VCaP (cell line): Measurements from ENCODE around the gene IFNE.

Experiments used
- H3K27ac ChIP-seq: fragments of 450-650 bp; 2 replicates; pipeline ENCODE4 v1.5.1; 2017
- TF ChIP-seq, protein P1 (sequence below): fragments of 450-650 bp; conservative IDR thresholded peaks from 2 replicates; pipeline ENCODE4 v1.5.1; 2017; ENCODE audit warnings: mild to moderate bottlenecking, moderate library complexity

IFNE gene

DNA sequence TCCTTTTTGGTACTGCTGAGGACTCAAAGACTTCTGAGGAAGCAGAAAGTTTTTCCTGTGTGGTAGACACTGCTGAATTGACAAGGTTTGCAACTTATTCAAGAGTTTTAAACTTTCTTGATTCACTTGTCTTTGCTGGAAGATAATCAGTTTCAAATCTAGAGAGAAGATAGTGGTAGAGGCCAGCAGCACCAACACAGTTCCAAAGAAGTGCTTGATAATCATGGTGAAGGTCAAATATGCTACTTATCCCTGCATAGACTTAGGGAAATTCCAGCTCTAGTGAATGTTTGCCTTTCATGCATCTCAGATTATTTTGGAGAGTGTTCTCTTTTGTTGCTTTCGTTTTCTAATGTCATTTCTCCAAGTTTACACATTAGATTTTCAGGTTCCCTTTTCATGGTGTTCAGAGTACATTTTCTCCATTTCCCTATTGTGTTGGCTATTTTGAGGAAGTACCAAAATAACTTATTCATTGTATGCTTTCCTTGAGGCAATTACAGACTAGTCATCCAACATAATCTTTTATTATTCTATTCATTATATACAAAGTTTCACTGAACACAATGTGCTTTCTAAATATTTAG, 550 bp downstream of the IFNE start:
- TF ChIP-seq, protein P1, sequence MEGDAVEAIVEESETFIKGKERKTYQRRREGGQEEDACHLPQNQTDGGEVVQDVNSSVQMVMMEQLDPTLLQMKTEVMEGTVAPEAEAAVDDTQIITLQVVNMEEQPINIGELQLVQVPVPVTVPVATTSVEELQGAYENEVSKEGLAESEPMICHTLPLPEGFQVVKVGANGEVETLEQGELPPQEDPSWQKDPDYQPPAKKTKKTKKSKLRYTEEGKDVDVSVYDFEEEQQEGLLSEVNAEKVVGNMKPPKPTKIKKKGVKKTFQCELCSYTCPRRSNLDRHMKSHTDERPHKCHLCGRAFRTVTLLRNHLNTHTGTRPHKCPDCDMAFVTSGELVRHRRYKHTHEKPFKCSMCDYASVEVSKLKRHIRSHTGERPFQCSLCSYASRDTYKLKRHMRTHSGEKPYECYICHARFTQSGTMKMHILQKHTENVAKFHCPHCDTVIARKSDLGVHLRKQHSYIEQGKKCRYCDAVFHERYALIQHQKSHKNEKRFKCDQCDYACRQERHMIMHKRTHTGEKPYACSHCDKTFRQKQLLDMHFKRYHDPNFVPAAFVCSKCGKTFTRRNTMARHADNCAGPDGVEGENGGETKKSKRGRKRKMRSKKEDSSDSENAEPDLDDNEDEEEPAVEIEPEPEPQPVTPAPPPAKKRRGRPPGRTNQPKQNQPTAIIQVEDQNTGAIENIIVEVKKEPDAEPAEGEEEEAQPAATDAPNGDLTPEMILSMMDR = no peak
- H3K27ac ChIP-seq = no peak overlapping the region

DNA sequence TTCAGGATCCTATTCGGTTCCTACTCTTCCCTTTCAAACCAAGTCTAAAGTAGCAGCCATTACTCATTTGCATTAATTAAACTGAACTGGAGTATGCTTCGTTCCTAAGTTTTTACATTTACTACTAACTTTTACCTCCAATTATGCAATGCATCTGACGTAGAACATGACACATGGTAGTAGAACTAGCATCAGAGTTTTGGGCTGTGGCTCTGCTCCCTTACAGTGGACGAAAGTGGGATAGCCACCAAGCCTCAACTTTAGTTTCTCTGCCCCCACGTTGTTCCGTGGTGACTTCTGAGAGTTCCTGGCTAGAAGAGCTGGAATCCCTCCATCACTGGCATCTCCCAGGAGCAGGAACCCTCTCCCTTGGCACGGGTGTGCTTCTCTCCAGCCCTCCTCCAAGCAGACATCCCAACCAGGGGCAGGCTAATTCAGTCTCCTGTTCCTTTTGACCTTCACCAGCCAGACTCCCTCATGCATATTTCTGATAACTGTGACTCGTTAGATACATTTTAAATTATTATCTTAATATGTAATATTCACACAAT, 2.9 kb downstream of the IFNE start:
- no peak overlapping the region for H3K27ac ChIP-seq
- TF ChIP-seq, protein P1 = no peak

DNA sequence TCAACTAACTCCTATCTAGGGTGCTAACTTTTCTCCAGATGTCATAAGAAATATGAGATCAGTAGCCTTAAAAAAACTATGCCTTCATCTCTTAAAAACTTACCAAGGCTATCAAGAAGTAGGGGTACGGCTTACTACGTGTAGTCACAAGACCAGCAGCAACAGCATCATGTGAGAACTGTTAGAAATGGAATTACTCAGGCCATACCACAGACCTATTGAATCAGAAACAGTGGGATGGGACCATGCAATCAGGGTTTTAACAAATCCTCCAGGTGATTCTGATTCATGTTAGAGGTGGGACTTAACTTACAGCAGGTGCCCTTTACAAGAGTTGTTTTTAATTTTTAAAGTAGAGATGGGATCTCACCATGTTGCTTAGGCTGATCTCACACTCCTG, 4.6 kb downstream of the IFNE start:
- TF ChIP-seq, protein P1 = no peak
- H3K27ac ChIP-seq = no peak overlapping the region

DNA sequence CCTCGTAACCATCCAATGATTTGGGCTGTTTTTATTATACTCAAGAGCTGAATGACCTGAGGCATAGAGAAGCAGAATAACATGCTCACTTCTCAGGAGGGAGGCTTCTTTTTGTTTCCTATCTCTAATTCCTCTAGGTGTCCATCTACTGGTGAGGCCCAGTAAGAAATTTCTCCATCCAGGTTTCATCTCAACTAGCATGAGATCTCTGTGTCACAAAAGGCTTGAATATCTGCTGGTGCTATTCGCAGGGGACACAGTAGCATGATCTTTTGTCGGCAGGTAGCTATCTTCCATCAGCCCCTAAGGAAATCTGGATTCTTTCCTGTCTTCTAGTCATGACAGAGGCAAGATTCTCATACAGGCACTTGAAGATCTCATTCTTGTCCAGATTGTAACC, 8.9 kb downstream of the IFNE start:
- TF ChIP-seq, protein P1 = peak; percentile 42; the same call in 1 of the 2 replicates

DNA sequence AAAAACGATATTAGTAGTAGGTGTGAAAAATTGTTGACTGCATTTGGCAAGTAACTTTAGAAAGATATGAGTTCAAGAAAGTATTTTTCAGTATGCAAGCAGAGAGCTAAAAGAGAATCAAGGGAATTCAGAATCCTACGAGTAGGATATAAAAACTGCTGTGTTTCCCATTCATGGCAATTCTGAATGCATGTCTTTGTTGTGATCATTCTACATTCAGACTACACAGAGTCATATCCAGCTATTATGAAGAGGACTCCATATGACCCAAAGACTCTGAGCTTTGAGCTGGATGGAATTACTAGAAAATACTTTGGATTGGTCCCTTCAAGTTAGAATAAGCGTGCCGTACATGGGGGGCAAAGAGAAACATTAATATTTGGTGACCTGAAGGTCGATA, 12.0 kb downstream of the IFNE start:
- TF ChIP-seq, protein P1 = no peak
- no peak overlapping the region for H3K27ac ChIP-seq

More for the DNA sequence above, 8.9 kb downstream of the IFNE start:
- H3K27ac ChIP-seq = no peak overlapping the region

DNA sequence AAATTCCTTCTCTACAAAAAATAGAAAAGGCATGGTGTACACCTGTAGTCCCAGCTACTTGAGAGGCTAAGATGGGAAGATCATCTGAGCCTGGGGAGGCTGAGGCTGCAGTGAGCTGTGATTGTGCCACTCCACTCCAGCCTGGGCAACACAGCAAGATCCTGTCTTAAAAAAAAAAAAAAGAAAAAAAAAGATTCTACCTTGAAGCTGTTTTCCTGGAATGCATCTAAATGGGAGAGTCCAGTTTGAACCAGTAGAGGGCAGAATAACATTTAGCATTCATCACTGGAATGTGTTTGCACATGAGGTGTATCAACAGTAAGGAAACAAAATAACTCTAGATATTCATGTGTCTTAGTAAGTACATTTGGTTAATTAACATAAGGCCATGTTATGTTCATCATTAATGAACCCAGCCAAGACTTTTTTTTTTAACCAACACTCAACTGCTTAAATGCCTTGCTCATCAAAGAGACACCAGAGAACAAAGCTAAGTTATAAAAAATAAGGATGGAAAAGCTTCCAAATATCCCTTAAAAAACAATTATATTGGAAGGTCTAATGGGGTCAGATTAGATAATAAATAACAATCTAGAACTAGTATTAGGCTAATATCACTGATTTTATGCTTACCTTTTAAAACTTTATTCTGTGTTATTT, 16.1 kb downstream of the IFNE start:
- no peak overlapping the region for H3K27ac ChIP-seq
- TF ChIP-seq, protein P1 = peak; percentile 91

DNA sequence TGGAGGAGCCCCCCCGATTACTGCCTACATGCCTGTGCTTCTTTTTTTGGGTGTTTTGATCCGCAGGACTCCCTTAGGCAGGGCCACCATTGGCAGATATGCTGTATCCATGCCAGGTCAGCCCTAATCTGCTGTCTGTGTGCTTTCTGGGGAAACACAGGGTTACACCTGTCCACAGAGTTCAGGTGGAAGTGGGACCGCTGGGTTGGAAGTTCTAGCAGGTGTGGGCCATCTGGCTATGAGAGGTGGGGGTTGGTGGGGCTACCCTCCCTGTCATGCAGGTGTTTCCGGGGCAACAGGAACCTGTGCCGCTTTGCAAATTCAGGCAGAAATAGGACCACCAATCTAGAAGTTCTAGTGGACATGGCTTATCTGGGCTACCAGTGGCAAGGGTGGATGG, 17.0 kb downstream of the IFNE start:
- TF ChIP-seq, protein P1 = no peak
- no peak overlapping the region for H3K27ac ChIP-seq
